Spleen (tissue), 7 donors: Measurements from ENCODE around the gene CYP19A1.

ENCODE experiments used
- POLR2A ChIP-seq, 3 donors: fragments of 450-650 bp; IDR thresholded peaks; one replicate each; pipeline ENCODE4 v1.5.1; 2017; ENCODE audit warnings: antibody characterized with exemption in 3 of 3, mild to moderate bottlenecking in 1 of 3
- TF ChIP-seq, protein P1 (sequence below), 11 experiments: fragments of 200-600 bp in 7 of 11; fragments of 450-650 bp in 4 of 11; sonication (generic) in 4 of 11; IDR thresholded peaks in 8 of 11; conservative IDR thresholded peaks in 3 of 11; 1 replicate in 7 of 11; 2 replicates in 4 of 11; pipeline versions ENCODE4 v1.4.0 to v1.8.0; 2016 to 2021; ENCODE audit warnings: antibody characterized with exemption in 11 of 11, inconsistent platforms in 4 of 11, mild to moderate bottlenecking in 1 of 11
- donor health status: DM: no; HTN: no; CAD: no; lungs with moderate emphysema.
- donor health status: DM: no; HTN: no; CAD: no.
- donor health status: DM: no; HTN: no; CAD: no.

DNA sequence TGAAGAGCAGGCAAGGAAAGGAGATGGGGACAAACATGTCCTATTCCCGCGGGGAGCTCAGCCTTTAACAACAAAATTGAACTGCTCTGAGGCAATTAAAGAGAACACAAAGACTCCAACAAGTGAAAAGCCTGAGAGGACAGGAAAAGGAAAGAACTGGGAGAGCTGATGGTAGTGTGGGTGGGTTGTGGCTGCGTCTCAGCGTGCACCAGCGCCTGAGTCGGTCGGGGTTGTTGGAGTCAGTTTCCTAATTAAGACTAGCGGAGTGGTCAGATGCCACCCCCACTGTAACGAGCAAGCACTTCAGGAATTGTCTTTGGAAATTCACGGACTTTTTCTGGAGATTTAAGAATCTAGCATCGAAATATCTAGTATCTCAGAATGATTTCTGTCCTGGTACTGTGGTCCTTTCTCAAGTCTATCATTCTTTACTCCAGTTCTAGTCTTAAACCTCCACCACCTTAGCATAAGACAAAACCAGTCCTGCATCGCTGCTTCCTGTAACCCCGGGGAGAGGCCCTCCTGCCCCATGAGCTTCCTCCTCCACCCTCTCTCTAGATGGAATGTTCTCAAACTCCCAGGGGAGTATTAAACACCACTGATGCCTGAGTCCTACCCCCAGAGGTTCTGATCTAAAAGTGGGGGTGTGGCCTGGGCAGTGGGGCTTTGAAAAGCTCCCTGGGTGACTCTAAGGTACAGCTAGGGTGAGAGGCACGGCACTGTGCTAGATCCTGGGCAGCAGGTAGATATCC is 104.0 kb downstream of the CYP19A1 start:
- TF ChIP-seq, protein P1, sequence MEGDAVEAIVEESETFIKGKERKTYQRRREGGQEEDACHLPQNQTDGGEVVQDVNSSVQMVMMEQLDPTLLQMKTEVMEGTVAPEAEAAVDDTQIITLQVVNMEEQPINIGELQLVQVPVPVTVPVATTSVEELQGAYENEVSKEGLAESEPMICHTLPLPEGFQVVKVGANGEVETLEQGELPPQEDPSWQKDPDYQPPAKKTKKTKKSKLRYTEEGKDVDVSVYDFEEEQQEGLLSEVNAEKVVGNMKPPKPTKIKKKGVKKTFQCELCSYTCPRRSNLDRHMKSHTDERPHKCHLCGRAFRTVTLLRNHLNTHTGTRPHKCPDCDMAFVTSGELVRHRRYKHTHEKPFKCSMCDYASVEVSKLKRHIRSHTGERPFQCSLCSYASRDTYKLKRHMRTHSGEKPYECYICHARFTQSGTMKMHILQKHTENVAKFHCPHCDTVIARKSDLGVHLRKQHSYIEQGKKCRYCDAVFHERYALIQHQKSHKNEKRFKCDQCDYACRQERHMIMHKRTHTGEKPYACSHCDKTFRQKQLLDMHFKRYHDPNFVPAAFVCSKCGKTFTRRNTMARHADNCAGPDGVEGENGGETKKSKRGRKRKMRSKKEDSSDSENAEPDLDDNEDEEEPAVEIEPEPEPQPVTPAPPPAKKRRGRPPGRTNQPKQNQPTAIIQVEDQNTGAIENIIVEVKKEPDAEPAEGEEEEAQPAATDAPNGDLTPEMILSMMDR (IDR thresholded peaks at IDR 0.05 in 8 of 11, conservative IDR thresholded peaks at IDR 0.05 in 3 of 11) = no peak
- no peak for TF ChIP-seq POLR2A (IDR thresholded peaks at IDR 0.05)
